Measurements from ENCODE around the gene RMRP.

- TF ChIP-seq CTCF (IDR thresholded peaks at IDR 0.05) (no peak), EP300 (IDR thresholded peaks at IDR 0.05; ENCODE audit: low read depth) (no peak)
Measured at GRCh38 chr9:35661756-35662350, 4.0 kb upstream of the RMRP start.

Measured in transverse colon (tissue), 3 donors.